Kidney tubule cell (primary cell): ENCODE measurements around the gene B4GALNT4.
A peak's percentile ranks its signal among the peaks of the same experiment; 100 is the strongest.
"Not testable (repeated sequence)": the region's sequence is repeated elsewhere in the genome, so short reads cannot be mapped to it uniquely, and the experiment has no call there.

Source experiments
- DNase-seq: peaks from one replicate; pipeline ENCODE4 v3.0.0-alpha.2; 2018; ENCODE audit warnings: low spot score

Gene B4GALNT4

DNA sequence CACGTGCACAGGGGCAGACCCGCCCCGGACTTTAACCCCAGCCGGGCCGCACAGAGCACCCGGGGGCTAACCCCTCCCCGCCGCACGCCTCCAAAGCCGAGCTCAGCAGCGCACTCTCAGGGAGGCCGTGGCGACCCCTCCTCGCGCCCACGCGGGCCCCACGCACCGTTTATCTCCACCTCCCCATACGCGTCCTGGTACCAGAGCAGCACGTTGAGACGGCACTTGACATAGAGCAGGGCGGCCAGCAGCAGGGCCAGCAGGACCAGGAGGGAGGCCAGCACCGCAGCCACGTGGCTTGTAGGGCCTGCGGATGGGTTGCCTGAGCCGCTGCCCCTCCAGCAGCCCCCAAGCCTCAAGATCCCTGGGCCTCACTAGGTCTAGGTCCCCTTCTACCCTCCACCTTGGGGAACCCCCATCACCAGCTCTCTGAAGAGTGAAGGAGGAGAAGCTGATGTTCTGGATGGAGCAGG, 38.4 kb downstream of the B4GALNT4 start:
- no peak for DNase-seq

DNA sequence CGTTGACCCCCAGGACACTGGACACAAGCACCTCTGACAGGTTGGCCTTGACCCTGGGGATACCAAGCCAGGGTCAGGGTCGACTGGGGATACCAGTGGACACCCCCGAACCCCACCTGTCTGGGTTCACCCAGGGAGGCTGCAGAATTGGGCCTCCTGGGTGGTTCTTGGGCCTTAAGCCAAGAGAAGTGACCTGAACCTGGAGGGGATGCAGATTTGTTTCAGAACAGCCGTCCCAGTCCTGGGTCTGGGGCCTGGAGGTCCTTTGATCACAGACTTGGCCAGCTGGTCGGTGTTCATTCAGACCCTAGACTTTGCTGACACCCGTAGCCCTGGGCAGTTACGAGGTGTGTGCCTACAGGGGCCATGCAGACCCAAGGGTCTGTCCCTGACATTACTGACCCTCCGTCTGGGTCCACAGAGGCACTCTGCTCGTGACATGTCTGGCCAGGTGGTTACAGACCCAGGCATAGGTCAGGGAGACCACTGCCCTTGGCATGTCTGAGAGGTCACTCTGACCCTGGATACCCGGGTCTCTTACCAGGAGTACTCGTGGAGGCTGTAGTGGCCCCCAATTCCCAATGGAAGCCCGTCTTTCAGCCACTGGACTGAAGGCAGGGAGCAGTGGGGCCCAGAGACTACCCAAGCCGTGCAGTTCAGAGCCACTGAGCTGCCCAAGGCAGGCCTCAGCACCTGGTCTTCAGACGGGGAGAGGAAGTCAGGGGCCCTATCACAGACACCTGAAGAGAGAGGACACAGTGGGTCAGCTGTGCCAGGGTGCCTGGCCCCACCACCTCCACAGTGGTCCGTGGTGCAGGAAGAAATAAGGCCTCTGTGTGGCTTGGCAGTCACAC, 39.1 kb downstream of the B4GALNT4 start:
- DNase-seq = no peak

DNA sequence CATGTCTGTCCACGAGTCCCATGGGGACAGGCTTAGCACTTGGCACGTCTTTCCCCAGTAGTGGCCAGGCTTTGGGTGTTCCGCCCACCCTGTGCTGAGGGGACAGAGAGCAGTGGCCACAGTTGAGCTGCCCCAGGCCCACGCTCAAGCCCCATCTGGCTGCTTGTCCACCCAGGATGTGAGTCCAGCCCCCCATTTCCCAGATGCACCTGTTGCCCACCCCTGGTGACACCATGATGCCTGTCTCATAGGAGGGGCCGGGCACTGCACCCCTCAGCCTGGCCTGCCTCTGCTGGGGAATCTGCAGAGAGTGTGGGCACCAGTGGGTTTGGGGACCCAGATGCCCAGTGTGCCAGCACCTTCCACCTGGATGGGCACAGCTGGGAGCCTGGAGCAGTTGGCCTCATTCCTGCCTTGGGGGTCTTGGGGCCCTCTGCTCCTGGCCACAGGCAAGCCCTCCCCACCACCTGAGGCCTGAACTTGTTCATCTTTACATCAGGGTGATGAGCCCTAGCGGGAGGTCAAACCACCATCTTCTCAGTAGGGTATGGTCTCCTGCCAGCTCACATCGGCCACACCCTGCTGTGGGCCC, 39.8 kb downstream of the B4GALNT4 start:
- DNase-seq = no peak

DNA sequence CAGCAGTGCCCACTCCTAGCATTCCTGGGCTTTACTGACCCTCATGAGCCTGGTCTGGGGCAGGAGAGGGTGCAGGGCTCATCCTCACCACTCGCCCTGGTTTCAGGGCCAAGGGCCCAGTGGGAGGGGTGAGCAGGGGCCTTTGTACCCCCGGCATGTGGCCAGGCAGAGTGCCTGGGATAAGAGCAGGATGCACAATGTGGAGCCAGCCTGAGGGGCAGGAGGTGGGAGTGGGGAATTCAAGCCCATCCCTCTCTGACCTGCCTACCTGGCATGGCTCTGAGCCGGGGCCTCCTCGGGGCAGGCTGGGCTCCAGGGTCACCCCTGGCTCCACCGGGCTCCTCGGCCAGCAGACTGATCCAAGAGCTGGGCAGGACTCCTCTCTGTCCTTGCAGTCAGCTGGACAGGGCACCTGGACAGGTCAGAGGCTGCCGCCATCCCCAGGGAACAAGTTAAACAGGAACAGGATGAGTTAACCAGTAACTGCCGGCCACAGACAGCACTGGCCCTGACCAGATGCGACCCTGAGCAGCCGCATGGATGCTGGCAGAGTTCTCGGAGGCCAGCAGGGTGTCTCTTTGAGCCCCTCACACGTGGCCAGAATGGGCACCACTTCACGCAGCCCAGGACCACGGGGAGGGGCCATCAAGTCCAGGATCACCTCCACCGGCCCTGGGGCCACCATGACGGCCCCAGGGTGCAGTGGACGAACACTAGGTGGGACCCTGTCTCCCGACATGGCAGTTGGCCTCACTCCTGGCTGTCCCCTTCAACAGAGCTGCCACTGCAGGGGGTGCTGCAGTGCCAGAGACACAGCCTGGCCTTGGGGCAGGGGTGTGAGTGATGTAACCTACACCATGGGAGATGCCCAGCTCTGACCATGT, 40.5 kb downstream of the B4GALNT4 start:
- DNase-seq = peak; percentile 46

DNA sequence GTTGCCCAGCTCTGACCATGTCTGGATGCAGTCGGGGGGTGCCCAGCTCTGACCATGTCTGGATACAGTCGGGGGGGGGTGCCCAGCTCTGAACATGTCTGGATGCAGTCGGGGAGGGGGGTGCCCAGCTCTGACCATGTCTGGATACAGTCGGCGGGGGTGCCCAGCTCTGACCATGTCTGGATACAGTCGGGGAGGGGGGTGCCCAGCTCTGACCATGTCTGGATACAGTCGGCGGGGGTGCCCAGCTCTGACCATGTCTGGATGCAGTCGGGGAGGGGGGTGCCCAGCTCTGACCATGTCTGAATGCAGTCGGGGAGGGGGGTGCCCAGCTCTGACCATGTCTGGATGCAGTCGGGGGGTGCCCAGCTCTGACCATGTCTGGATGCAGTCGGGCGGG, 41.4 kb downstream of the B4GALNT4 start:
- DNase-seq = not testable (repeated sequence)

DNA sequence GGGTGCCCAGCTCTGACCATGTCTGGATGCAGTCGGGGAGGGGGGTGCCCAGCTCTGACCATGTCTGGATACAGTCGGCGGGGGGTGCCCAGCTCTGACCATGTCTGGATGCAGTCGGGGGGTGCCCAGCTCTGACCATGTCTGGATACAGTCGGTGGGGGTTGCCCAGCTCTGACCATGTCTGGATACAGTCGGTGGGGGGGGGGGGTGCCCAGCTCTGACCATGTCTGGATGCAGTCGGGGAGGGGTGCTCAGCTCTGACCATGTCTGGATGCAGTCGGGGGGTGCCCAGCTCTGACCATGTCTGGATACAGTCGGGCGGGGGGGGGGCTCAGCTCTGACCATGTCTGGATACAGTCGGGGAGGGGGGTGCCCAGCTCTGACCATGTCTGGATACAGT, 42.2 kb downstream of the B4GALNT4 start:
- not testable (repeated sequence) for DNase-seq

DNA sequence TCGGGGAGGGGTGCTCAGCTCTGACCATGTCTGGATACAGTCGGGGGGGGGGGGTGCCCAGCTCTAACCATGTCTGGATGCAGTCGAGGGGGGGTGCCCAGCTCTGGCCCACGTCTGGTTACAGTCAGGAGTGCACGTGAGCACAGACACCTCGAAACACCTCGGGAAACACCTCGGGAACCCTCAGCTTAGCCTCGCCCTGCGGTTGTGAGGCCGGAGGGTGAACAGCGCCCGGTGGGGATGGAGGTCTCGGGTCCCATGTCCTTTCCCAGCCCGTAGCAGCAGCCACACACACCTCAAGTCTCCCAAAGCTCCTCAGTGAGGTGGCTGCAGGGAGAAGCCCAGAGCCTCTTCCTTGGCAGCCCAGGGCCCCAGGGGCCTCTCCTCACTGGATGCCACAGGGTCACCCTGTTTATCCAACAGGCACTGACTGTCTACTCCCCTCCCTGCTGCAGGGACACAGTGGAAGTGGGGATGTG, 43.4 kb downstream of the B4GALNT4 start:
- DNase-seq = no peak

DNA sequence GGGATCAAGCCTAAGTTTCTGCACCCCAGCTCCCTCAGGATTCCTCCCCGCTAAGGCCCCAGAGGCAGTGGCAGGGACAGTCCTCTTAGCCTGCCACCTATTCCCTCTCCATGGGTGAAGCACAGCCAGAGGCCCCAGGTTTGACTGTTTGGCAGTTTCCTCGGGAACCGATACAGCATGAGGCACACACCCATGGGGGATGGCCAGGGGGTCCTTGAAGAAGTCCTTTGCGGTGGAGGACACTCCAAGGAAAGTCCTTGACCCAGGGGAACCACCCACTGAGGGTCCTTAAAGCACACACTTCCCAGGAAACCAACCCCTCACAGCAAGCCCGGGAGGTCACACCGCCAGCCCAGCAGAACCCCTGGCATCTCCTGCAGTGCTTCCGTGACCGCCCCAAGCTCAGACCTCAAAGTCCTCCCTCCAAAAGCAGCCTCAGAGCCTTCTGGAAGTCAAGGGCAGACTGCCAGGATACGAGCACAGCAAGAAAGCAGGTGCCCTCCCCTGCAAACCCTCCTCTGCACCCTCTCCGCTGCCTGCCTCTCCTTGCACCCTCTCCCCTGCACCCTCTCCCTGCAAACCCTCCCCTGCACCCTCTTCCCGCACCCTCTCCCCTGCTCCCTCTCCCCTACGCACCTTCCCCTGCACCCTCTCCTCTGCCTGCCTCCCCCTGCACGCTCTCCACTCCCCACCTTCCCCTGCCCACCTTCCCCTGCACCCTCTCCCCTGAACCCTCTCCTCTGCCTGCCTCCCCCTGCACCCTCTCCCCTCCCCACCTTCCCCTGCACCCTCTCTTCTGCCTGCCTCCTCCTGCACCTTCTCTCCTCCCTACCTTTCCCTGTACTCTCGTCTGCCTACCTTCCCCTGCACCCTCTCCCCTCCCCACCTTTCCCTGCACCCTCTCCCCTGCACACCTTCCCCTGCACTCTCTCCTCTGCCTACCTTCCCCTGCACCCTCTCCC, 44.1 kb downstream of the B4GALNT4 start:
- DNase-seq = no peak

DNA sequence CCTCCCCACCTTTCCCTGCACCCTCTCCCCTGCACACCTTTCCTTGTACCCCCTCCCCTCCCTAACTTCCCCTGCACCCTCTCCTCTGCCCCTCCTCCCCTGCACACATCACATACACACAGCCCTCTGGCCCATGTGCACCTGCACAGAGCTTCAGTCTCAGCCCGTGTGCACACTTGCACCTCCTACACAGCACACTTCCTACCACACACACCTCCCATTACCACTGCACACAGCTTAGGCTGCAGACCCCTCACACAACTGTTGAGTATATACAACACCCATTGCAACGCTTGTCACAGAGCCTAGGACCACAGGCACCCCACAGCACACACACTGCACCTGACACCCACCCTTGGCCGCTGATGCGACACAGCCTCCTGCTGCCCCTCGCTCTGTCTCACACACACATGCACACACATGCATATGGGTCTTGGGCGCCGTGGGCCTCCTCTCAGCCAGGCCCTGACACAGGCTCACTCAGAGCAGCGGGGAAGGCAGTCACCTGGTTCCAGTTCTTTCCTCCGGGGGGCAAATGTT, 45.1 kb downstream of the B4GALNT4 start:
- no peak for DNase-seq

DNA sequence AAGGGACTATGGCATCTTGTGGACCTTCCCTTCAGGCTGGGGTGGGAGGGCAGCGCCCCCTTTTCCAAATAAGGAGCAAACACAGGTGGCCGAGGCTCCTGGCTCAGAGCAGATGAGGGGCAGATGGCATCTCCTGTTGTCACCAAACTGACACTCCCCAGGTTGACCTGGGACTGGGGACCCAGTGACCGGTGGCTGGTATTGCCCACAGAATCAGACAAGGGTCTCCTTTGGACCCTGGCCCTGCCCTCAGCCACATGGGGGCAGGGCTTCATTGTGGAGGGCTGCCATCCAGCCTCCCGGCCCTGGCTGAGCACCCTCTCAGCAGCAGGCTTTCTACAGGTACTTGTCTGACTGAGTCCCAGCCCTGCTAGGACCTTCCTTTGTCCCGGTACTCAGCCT, 46.3 kb downstream of the B4GALNT4 start:
- no peak for DNase-seq

DNA sequence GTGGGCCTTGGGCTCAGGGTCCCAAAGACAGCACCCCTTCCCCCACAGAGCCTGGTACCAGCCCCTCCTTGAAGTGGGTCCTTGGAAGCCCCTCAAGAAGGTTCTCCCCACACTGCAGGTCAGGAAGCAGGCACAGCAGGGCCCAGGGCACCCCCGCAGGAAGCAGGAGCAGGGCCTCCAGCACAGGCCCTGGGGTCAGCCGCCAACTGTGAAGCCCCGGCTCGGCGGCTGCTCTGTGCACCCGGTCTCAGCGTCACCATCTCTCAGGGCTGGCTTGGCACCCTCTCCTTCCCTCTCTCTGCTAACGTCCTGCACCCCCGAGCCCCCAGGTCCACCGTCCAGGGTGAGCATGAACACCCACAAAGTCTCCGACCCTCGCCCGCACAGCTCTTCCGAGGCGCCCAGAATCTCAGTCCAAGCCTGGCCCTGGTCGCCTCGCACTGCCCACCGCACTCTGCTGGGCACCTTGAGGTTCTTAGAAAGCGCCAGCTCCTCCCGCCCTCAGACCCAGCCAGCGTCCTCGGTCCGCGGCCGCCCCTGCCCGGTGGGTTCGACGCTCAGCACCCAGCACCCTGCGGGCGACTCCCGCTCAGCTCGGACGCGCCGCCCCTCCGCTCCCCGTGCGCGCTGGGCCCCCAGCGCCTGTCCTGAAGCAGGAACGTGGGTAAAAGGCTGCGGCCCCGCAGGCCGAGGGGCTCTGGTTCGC, 46.9 kb downstream of the B4GALNT4 start:
- no peak for DNase-seq

DNA sequence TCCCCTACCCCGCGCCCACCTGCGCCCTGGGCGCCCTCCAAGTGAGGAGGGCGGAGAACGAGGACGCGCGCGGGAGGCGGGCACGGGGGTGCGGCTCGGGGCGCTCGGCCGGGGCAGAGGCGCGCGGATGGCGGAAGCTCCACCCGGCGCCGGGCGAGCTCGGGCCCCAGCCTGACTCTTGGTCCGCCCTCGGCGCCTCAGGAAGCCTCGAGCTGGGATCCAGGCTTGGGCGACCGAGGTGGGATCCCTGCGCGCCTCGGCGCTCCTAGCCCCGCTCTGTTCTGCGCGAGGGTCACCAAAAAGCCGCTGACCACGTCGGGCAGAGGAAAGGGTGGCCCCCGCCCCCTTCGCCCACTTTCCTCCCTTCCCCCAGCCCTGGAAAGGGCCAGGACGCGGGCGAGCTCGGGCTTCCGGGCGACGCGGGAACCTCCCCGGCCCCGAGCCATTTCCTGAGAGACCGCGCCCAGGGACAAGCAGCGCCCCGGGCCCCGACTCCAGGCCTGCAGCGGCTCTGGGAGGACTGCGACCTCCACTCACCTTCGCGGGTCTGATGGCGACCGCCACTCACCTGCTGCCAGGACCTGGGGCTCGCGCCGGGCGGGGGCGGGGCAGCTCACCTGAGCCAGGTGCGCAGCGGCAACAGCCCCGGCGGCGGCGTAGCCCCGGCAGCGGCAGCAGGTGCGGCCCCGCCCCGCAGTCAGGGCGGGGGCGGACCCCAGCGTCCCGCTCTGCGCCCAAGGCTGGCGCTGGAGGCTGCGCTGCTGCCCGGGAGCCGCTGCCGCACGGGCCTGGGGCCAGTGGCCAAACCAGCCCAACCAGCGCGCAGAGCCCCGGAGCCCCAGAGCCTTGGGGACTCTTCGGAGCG, 47.7 kb downstream of the B4GALNT4 start:
- peak; percentile 56 for DNase-seq

DNA sequence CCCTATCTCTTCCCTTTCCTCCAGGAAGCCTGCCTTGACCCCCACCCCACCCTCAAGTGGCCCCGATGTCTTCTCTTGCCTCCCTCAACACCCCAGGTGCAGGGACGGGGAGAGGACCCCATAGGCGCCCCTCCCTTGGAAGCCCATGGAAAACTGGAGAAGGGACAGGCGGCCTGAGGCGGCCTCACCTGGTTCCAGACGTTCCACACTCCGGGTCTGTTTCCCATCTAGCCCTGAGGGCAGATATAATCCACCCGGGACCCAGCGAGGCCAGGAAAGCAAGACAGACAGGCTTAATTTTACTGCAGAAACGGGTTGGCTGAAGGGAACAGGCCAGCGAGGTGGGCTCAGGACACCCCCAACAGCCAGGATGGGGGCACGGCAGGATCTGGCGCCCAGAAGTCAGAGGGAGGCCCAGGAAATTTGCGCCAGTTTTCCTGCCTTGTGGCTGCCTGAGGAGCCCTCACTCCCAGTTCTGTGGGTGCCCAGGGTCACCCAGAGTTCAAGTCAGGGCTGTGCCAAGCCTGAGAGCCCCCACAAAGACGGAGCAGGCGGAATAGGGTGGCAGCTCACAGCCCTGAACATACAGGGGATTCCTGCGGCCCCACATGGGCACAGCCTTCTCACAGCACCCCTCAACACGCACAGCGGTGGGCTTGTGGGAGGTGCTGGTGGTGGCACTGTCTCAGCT, 48.5 kb downstream of the B4GALNT4 start:
- no peak for DNase-seq

DNA sequence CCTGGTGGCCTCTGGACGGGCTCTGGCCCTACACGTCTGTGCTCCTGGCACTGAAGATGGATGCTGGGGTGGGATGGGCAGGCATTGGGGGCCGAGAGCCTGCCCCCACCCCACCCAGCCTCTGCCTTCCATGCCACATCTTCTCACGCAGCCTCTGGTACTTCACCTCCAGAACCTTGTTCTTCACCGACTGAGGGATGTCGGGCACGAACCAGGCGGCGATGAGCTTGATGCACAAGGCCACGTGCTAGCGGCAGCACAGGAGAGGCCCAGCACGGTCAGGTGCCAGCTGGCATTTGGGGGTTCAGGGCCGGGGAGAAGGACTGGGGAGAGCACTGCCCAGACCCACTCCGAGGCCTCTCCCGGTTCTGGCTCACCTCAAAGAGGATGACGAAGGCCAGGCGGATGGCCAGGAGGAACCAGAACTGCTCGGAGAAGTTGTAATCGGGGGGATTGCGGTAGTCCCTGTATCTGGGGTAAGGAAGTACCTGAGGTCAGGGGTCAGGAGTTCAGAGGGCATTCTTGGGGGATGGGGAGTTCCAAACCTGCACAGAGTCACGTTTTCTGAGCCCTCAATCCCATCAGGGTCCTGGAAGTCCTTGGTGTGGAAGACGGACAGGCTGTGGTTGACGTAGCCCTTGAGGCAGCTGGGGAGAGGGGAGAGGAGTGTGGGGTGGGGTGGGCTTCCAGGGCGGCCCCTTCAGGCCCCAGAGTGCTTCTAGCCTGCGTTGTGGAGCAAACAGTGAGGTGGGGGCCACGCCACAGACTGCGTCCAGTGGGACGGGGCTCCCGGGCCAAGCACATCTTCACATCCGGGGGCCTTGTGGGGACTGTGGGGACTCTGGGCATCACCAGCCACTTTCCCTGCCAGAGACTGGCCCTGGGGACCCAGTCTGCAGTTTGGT, 49.3 kb downstream of the B4GALNT4 start:
- DNase-seq = no peak

DNA sequence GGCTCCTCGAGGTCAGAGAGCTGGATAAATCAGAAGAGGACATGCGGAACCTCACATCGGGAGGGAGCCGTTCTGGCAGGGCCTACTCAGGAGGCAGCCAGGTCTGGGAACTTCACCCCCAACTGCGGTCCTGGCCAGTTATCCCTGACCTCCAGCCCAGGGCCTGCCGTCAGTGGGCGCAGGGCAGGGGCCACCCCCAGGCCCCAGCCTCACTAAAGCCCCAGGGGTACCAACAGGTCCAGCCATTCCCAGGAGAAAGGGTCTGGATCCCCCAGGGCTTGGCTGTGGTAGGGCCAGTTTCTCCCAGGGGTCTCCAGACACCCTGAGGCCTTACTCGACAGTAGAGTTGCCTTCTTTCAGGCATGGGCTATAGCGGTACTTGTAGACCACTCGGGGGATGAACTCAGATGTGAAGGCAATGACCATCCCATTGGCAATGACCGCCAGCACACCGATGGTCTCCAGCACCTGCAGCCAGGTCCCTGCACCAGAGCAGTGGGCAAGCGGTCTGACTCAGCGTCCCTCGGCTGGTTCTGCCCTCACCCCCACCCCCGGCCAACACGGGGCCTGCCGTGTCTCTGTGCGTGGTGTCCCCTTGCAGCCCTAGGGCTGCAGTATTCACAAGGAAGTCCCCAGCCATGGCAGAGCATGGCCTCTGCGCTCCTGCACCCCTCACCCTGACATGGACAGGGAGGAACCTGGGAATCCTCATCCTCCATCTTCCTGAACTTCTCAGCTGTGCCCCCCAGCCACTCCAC, 50.1 kb downstream of the B4GALNT4 start:
- no peak for DNase-seq

DNA sequence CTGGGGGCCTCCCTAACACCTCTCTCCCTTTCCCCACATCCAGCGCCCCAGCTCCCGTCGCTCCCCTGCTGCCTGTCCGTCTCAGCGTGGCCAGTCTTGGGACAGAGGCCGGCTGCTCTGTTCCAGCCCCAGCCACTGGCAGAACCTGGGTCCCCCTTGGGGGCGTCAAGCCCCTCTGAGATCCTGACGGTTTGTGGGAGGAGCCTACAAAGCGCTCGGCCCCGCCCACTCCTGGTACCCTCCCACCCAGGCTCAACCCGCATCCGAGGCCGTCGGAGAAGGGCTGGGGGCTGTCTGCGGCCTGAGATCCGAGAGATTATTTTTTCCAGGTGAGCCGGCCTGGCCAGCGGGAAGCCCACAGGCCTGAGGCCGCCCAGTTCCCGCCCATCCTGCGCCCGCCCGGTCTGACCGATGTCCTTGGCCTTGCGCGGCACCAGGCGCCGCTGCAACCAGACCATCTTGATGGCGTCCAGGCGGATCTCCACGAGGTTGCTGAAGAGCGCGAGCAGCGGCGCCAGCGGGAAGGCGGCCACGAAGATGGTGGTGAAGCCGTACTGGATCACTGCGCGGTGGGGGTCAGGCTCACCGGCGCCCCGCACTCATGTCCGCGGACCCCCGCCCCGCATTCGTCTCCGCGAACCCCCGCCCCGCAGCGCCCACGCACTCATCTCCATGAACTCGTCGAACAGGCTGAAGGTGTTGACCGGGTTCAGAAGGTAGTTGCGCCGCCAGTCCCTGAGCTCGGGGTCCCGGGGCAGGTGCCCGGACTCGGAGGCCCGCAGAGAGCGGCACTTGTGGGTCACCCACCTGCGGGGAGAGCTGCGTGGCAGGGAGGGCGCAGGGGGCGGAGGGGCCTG, 51.0 kb downstream of the B4GALNT4 start:
- no peak for DNase-seq
